GM18505 (cell line): Measurements from ENCODE around the gene CCDC158.

Source experiments
- ATAC-seq: cut with Tn5 transposase; IDR thresholded peaks from one replicate; pipeline ENCODE4 v1.9.1; 2021; ENCODE audit not compliant: unreplicated experiment
- POLR2A ChIP-seq: IDR thresholded peaks from 4 replicates; pipeline ENCODE4 v1.6.1; 2011; ENCODE audit warnings: borderline replicate concordance; ENCODE audit not compliant: insufficient read depth, insufficient read length; ENCODE audit errors: extremely low read depth

CCDC158 gene

GRCh38 chr4:76407440-76408119 lies 13.4 kb downstream of the CCDC158 start:
- TF ChIP-seq POLR2A, result no peak
- ATAC-seq, result no peak

GRCh38 chr4:76406081-76406480 lies 14.9 kb downstream of the CCDC158 start:
- TF ChIP-seq POLR2A, result no peak
- no peak for ATAC-seq

- TF ChIP-seq POLR2A, result no peak
- no peak for ATAC-seq
Measured at GRCh38 chr4:76401654-76402053, 19.3 kb downstream of the CCDC158 start.

GRCh38 chr4:76388160-76388908 lies 32.6 kb downstream of the CCDC158 start:
- ATAC-seq, result no peak
- no peak for TF ChIP-seq POLR2A

GRCh38 chr4:76386566-76387305 lies 34.2 kb downstream of the CCDC158 start:
- TF ChIP-seq POLR2A, result no peak
- ATAC-seq, result no peak

GRCh38 chr4:76385974-76386373 lies 35.0 kb downstream of the CCDC158 start:
- TF ChIP-seq POLR2A, result no peak

GRCh38 chr4:76384052-76384451 lies 36.9 kb downstream of the CCDC158 start:
- TF ChIP-seq POLR2A, result no peak
- no peak for ATAC-seq

More at GRCh38 chr4:76385974-76386373, 35.0 kb downstream of the CCDC158 start:
- ATAC-seq, result no peak

- TF ChIP-seq POLR2A, result no peak
- ATAC-seq, result no peak
Measured at GRCh38 chr4:76383001-76383400, 37.9 kb downstream of the CCDC158 start.

- ATAC-seq, result no peak
- TF ChIP-seq POLR2A, result no peak
Measured at GRCh38 chr4:76381986-76382385, 39.0 kb downstream of the CCDC158 start.

- no peak for ATAC-seq
- TF ChIP-seq POLR2A, result no peak
Measured at GRCh38 chr4:76380561-76380960, 40.4 kb downstream of the CCDC158 start.

GRCh38 chr4:76377911-76378310 lies 43.0 kb downstream of the CCDC158 start:
- no peak for ATAC-seq
- TF ChIP-seq POLR2A, result no peak

GRCh38 chr4:76377481-76377901 lies 43.5 kb downstream of the CCDC158 start:
- ATAC-seq, result no peak
- TF ChIP-seq POLR2A, result no peak

- no peak for TF ChIP-seq POLR2A
- ATAC-seq, result no peak
Measured at GRCh38 chr4:76376534-76376933, 44.4 kb downstream of the CCDC158 start.

GRCh38 chr4:76375703-76376102 lies 45.2 kb downstream of the CCDC158 start:
- ATAC-seq, result no peak

GRCh38 chr4:76374798-76375197 lies 46.1 kb downstream of the CCDC158 start:
- TF ChIP-seq POLR2A, result no peak
- ATAC-seq, result no peak

More at GRCh38 chr4:76375703-76376102, 45.2 kb downstream of the CCDC158 start:
- TF ChIP-seq POLR2A, result no peak
